GM18526 (cell line): ENCODE results near the gene MREG.

Experiments used
- POLR2A ChIP-seq: IDR thresholded peaks from 3 replicates; pipeline ENCODE4 v1.6.1; 2011; ENCODE audit not compliant: insufficient read length; ENCODE audit errors: extremely low read depth

The MREG gene

DNA sequence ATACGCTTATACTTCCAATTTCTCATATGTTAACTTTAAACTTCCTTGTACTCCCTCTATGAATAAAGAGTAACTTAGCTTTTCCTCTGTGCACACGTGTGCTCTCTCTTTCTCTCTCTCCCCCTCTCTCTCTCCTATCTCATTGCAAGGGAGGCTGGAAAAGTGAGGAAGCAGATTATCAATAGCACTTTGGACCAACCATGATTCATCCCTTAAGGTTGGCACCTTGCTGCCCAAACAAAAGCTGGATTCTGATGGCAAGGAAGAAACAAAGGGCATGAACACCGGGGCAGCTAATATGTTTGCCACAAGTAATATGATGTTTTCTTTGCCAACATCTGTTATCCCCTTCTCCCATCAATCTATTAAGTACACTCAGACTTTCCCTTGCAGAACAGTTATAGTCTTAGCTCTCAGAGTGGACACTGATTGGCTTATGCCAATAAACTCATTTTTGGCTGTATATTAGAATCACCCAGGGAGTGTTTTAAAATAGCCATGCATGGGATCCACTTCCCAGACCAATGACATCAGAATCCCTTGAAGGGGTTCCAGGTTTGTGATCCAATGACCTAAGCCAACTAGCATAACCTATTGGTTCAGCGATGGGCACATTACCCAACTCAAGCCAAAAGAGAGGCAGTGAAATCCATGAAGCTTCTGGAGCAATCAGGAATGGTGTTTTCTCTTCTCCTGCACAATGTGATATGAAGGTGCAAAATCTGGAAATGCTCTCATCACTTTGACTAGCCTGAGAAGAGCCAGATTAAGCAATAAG is 60.3 kb downstream of the MREG start:
- TF ChIP-seq POLR2A: no peak

GRCh38 chr2:215951558-215951957 is 61.8 kb downstream of the MREG start:
- no peak for TF ChIP-seq POLR2A

DNA sequence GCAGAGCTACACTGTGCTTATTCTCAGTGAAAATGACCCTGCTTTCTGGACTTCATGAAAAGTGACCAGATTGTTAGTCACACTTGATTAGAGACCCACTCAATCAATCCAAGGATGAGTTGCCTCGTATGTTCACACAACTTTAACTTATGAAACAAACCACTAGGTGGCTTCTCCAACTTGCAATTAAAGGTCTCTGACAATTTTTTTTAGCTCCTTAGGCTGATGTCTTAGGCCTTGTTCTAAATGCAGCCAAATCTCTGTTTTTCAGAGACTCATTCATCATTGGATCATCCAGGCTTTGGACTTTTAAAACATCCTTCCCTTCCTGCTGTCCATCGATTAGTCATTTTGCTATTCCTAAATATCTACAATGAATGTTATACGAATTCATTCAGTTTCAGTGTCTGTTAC is 63.4 kb downstream of the MREG start:
- TF ChIP-seq POLR2A: no peak

- TF ChIP-seq POLR2A: no peak
These were observed 65.3 kb downstream of the MREG start for GRCh38 chr2:215948051-215948450.

- TF ChIP-seq POLR2A: no peak
These were observed 66.8 kb downstream of the MREG start for GRCh38 chr2:215946586-215946985.

- TF ChIP-seq POLR2A: no peak
These were observed 71.2 kb downstream of the MREG start for GRCh38 chr2:215942194-215942593.

DNA sequence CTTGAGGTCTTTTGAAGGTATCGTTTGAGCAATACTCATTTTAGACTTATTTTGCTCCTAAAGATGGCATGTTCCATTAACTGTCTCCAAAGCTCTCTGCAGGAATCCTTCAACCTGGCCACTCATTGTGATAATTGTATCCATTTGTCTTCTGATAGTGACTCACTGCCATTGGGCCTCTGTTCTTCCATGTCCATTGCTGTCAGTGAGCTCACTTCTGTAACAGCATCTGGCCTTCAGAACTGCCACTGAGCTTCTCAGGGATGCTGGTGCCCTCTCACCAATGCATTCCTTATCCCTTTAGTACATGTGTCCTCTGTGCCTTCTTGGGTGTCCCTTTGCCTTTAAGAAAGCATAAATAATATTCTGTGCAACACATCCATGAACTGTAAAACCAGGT is 71.6 kb downstream of the MREG start:
- no peak for TF ChIP-seq POLR2A

GRCh38 chr2:215940645-215941184 is 72.6 kb downstream of the MREG start:
- no peak for TF ChIP-seq POLR2A

DNA sequence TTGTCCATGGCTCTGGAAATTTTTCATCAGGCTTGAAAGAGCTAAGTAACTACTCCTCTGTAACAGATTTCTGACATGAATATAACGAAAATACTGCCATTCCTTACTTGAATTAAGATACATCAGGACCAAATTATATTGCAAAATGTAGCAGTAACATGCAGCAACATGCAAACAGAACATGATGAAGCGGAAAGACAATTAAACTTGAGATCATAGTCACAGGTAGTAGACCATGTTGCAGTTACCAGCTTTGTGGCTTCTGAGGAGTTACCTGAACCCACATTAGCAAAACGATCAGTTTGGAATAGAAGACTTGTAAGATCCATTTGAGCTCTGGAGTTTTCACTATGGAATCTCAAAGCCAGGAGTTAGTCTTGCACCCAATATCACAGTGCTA is 76.2 kb downstream of the MREG start:
- no peak for TF ChIP-seq POLR2A

DNA sequence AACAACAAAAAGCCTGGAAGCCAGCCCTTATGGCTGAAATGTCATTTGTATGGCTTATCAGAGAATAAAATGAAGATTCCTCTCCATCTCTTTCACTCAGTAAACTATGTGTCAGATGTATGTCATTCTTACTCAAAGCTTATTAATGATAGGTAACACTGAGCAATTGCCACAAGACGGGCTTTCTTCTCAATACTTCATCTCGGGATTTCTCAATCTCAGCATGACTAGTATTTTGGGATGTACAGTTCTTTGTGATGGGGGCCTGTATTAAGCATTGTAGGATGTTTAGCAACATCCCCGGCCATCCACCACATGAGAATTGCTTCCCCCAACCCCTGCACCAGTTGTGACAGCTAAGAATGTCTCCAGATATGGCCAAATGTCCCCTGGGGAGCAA is 80.2 kb downstream of the MREG start:
- TF ChIP-seq POLR2A: no peak

DNA sequence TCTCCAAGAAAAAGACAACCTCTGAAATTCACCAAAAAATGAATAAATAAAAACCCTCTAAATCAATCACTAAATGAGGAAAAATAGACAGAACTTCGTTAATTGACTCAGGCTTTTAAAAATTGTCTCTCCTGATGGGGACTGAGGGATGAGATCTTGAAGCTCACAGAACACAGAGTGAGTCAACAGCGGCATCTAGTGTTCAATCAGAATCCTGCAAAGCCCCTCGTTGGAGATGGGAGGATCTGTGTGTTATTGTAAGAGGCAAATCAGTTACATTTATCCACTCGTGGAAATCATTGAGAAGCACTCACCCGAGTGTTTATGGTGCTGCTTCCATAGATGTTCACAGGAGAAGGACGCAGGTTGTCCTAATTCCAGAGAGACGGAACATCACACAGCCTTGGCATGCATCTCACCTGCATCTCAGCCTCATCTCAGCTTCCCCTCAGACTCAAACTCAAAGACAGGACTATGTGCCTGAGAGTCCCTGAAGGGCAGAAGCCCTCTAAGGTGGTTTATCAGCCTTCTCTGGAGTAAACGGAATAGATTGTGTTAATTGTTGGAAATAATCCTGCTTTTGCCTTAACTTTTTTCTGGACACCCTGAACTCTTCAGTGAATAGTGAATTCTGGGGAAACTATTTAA is 82.0 kb downstream of the MREG start:
- TF ChIP-seq POLR2A: no peak

GRCh38 chr2:215930505-215931253 is 82.7 kb downstream of the MREG start:
- no peak for TF ChIP-seq POLR2A

- no peak for TF ChIP-seq POLR2A
These were observed 83.6 kb downstream of the MREG start for GRCh38 chr2:215929602-215930335.

DNA sequence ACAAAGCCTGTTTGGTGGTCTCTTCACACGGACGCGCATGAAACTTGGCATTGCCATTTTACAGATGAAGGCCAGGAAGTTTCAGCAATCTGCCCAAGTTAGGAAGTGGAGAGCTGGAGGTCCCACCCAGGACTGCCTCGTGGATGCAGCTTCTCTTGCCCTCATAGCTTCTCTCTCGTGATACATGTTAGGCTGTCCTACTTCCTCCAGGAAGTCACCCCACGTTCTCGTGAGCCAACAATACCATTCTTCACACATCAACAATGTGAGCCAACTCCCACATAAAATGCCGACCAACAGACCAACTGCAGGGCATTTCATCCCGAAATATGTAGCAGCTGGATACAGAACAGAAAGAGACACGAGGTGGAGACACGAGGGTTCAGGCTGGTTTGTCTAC is 85.3 kb downstream of the MREG start:
- no peak for TF ChIP-seq POLR2A

GRCh38 chr2:215921895-215922294 is 91.5 kb downstream of the MREG start:
- TF ChIP-seq POLR2A: no peak
